ENCODE data around the gene UFL1.

The UFL1 gene

GRCh38 chr6:96563853-96564252 is 42.2 kb downstream of the UFL1 start:
- no peak overlapping the region for H3K4me3 ChIP-seq (ENCODE audit: low read depth, low read length)
- DNase-seq (ENCODE audit: low read depth, low spot score) = no peak
- no peak for TF ChIP-seq CTCF (IDR thresholded peaks at IDR 0.05; ENCODE audit: low read depth, low read length)
- in situ Hi-C loops (cut with HindIII; ENCODE audit: low sequenced_read_pairs) = no loop called here

GRCh38 chr6:96570053-96570452 is 48.4 kb downstream of the UFL1 start:
- in situ Hi-C loops (cut with HindIII; ENCODE audit: low sequenced_read_pairs) = no loop called here
- no peak for TF ChIP-seq CTCF (IDR thresholded peaks at IDR 0.05; ENCODE audit: low read depth, low read length)
- DNase-seq (ENCODE audit: low read depth, low spot score) = no peak

GRCh38 chr6:96571551-96571950 is 49.9 kb downstream of the UFL1 start:
- in situ Hi-C loops (cut with HindIII; ENCODE audit: low sequenced_read_pairs) = no loop called here
- H3K4me3 ChIP-seq (ENCODE audit: low read depth, low read length) = no peak overlapping the region
- no peak for TF ChIP-seq CTCF (IDR thresholded peaks at IDR 0.05; ENCODE audit: low read depth, low read length)
- no peak for DNase-seq (ENCODE audit: low read depth, low spot score)

More at GRCh38 chr6:96570053-96570452, 48.4 kb downstream of the UFL1 start:
- H3K4me3 ChIP-seq (ENCODE audit: low read depth, low read length) = no peak overlapping the region

- TF ChIP-seq CTCF (IDR thresholded peaks at IDR 0.05; ENCODE audit: low read depth, low read length) = no peak
- DNase-seq (ENCODE audit: low read depth, low spot score) = no peak
- in situ Hi-C loops (cut with HindIII; ENCODE audit: low sequenced_read_pairs) = no loop called here
- H3K4me3 ChIP-seq (ENCODE audit: low read depth, low read length) = no peak overlapping the region
These were observed 53.8 kb downstream of the UFL1 start for GRCh38 chr6:96575359-96575758.

GRCh38 chr6:96576221-96576620 is 54.6 kb downstream of the UFL1 start:
- in situ Hi-C loops (cut with HindIII; ENCODE audit: low sequenced_read_pairs) = no loop called here
- DNase-seq (ENCODE audit: low read depth, low spot score) = no peak
- TF ChIP-seq CTCF (IDR thresholded peaks at IDR 0.05; ENCODE audit: low read depth, low read length) = no peak
- no peak overlapping the region for H3K4me3 ChIP-seq (ENCODE audit: low read depth, low read length)

- no peak for DNase-seq (ENCODE audit: low read depth, low spot score)
- in situ Hi-C loops (cut with HindIII; ENCODE audit: low sequenced_read_pairs) = no loop called here
- no peak for TF ChIP-seq CTCF (IDR thresholded peaks at IDR 0.05; ENCODE audit: low read depth, low read length)
- H3K4me3 ChIP-seq (ENCODE audit: low read depth, low read length) = no peak overlapping the region
These were observed 60.4 kb downstream of the UFL1 start for GRCh38 chr6:96582021-96582420.

- in situ Hi-C loops (cut with HindIII; ENCODE audit: low sequenced_read_pairs) = no loop called here
- TF ChIP-seq CTCF (IDR thresholded peaks at IDR 0.05; ENCODE audit: low read depth, low read length) = no peak
- H3K4me3 ChIP-seq (ENCODE audit: low read depth, low read length) = no peak overlapping the region
- no peak for DNase-seq (ENCODE audit: low read depth, low spot score)
These were observed 60.8 kb downstream of the UFL1 start for GRCh38 chr6:96582436-96582835.
